K562 (cell line): Measurements from ENCODE around the gene AKAP13. TPM values are rescaled to one million over a fixed set of nuclear protein-coding genes. Genes with fewer than 3 reads are reported as not detected.

ENCODE experiments used
- ATAC-seq: fragments of 200-7000 bp; cut with Tn5 transposase; 3 replicates; pipeline ENCODE4 v1.9.1; 2020; ENCODE audit warnings: moderate library complexity
- BruUV-seq: library from RNA; stranded (reverse); fragments of 400-500 nt; replicated peaks from 2 replicates; lab custom pipeline; 2021; lab: Mats Ljungman, UMichigan
- CTCF ChIA-PET: fragments of 300-600 bp; formaldehyde crosslinking; extraction: SDS; loops from one replicate; lab custom pipeline; 2021; ENCODE audit warnings: low intra/inter-chr PET ratio; lab: Yijun Ruan, JAX
- POLR2A ChIA-PET: fragments of 300-600, 350-650 bp; sonication (Branson Sonifier 250); formaldehyde crosslinking; extraction: SDS; loops from one replicate; lab custom pipeline; 2021; ENCODE audit warnings: antibody characterized with exemption, inconsistent platforms; lab: Yijun Ruan, JAX
- DNase-seq, 4 experiments: peaks; one replicate each; pipeline versions ENCODE4 v3.0.0 to v3.0.0-alpha.2; 2011 to 2018; ENCODE audit warnings: low spot score in 3 of 4, mixed read lengths in 3 of 4; ENCODE audit errors: extremely low read depth in 1 of 4
- FAIRE-seq: peaks from 2 replicates; lab custom pipeline; 2011; peaks lifted over from hg19 to GRCh38; lab: Jason Lieb, UNC
- H2AFZ ChIP-seq: 2 replicates; pipeline ENCODE4 v1.6.0; 2011; ENCODE audit warnings: low read depth, low read length, control low read depth, inconsistent platforms
- H3K27ac ChIP-seq: fragments of 200-600 bp; 3 replicates; pipeline ENCODE4 v1.8.0; 2011; ENCODE audit warnings: low read depth, mild to moderate bottlenecking, control low read depth, inconsistent platforms, low read length, moderate library complexity, mixed read lengths; ENCODE audit errors: extremely low read depth
- H3K27me3 ChIP-seq, 2 experiments: fragments of 300-600 bp in 1 of 2; 2 replicates in 1 of 2; 3 replicates in 1 of 2; pipeline versions ENCODE4 v1.6.0 to v1.8.0; 2011; ENCODE audit warnings: inconsistent platforms in 2 of 2, low read length in 2 of 2, mild to moderate bottlenecking in 1 of 2, mixed read lengths in 1 of 2, moderate library complexity in 1 of 2; ENCODE audit not compliant: control insufficient read depth in 2 of 2, insufficient read depth in 2 of 2
- H3K36me3 ChIP-seq: fragments of 300-600 bp; 3 replicates; pipeline ENCODE4 v1.8.0; 2011; ENCODE audit warnings: mild to moderate bottlenecking, low read length, inconsistent platforms; ENCODE audit not compliant: control insufficient read depth, insufficient read depth
- H3K4me1 ChIP-seq, 2 experiments: fragments of 200-600 bp in 1 of 2; replicated peaks in 1 of 2; 2 replicates in 1 of 2; 3 replicates in 1 of 2; pipeline versions ENCODE4 v1.5.1 to v1.8.0; 2011; ENCODE audit warnings: inconsistent platforms in 2 of 2, low read length in 2 of 2, mild to moderate bottlenecking in 1 of 2, mixed read lengths in 1 of 2, moderate library complexity in 1 of 2; ENCODE audit not compliant: control insufficient read depth in 2 of 2, insufficient read depth in 2 of 2
- H3K4me2 ChIP-seq: 2 replicates; pipeline ENCODE4 v1.6.1; 2011; ENCODE audit warnings: low read length, control low read depth, inconsistent platforms, mixed read lengths; ENCODE audit not compliant: insufficient read depth
- H3K4me3 ChIP-seq: fragments of 200-600 bp; sonication (generic), shearing (Covaris generic); 2 replicates; pipeline ENCODE4 v1.5.1; 2016; ENCODE audit warnings: control low read depth, inconsistent platforms
- H3K79me2 ChIP-seq: fragments of 200-600 bp; 3 replicates; pipeline ENCODE4 v1.8.0; 2011; ENCODE audit warnings: low read length, inconsistent platforms; ENCODE audit not compliant: control insufficient read depth, insufficient read depth
- H3K9ac ChIP-seq, 2 experiments: 2 replicates each; pipeline versions ENCODE4 v1.6.0 to v1.6.1; 2011; ENCODE audit warnings: low read depth in 2 of 2, low read length in 2 of 2, control low read depth in 1 of 2, inconsistent platforms in 1 of 2, mild to moderate bottlenecking in 1 of 2, mixed read lengths in 1 of 2; ENCODE audit not compliant: insufficient read depth in 1 of 2
- H3K9me1 ChIP-seq: one replicate; pipeline ENCODE4 v1.6.0; 2011; ENCODE audit warnings: inconsistent platforms, mild to moderate bottlenecking, low read length, moderate library complexity; ENCODE audit not compliant: control insufficient read depth, insufficient read depth
- H3K9me3 ChIP-seq: replicated peaks from 2 replicates; pipeline ENCODE4 v1.5.1; 2011; ENCODE audit warnings: low read depth, low read length, inconsistent platforms; ENCODE audit not compliant: control insufficient read depth, insufficient read depth
- H4K20me1 ChIP-seq: replicated peaks from 2 replicates; pipeline ENCODE4 v1.6.1; 2011; ENCODE audit warnings: low read length, inconsistent platforms, mixed read lengths; ENCODE audit not compliant: control insufficient read depth, insufficient read depth
- FOXP4 ChIP-seq: sonication (generic); formaldehyde crosslinking; IDR thresholded peaks from 2 replicates; pipeline ENCODE4 v1.8.0; 2022; ENCODE audit warnings: mild to moderate bottlenecking, missing genetic modification reagents, borderline replicate concordance
- MEIS2 ChIP-seq: fragments of 450-650 bp; IDR thresholded peaks from 2 replicates; pipeline ENCODE4 v1.6.1; 2014; ENCODE audit warnings: mild to moderate bottlenecking; ENCODE audit not compliant: partially characterized antibody
- WGBS: fragments of 100-300 bp; shearing (Covaris generic); methylation state at CpG from one replicate; pipeline ENCODE4 v1.1.6; 2016; ENCODE audit warnings: low coverage, mixed read lengths; ENCODE audit not compliant: insufficient coverage; ENCODE audit errors: missing lambda C conversion rate; 5-methylcytosine and 5-hydroxymethylcytosine counted together
- in situ Hi-C: fragments of 300-500 bp; cut with MboI; formaldehyde crosslinking; loops from 4 replicates; pipeline ENCODE4 v1.15.0; 2018; ENCODE audit warnings: inconsistent platforms, mixed read lengths
- intact Hi-C: fragments of 100-400 bp; cut with micrococcal nuclease; formaldehyde crosslinking; loops from 2 replicates; pipeline ENCODE4 v1.14.2; 2022
- polyA plus RNA-seq, 8 experiments: library from polyadenylated mRNA; depleted of rRNA in 4 of 8; stranded (reverse) in 5 of 8; unstranded in 3 of 8; fragments of >200 nt; fragmentation: Nextera tagmentation in 2 of 8; fragmentation: Illumina TruSeq in 1 of 8; extraction: Ambion mirVana in 2 of 8; extraction: Trizol in 1 of 8; gene quantifications; 2 replicates each; pipeline versions ENCODE4 v1.2.1 to v1.2.3, GENCODE V29; 2011 to 2014; ENCODE audit warnings: inconsistent platforms in 1 of 8, missing spikeins in 1 of 8
- total RNA-seq, 7 experiments: library from RNA; depleted of rRNA in 6 of 7; stranded (reverse); fragments of >200 nt in 6 of 7; fragmentation: Illumina TruSeq in 2 of 7; extraction: Trizol in 2 of 7; gene quantifications; 2 replicates each; pipeline versions ENCODE4 v1.2.1 to v1.2.3, GENCODE V29; 2011 to 2021; ENCODE audit warnings: low replicate concordance in 1 of 7

AKAP13 gene
- total and polyA plus RNA-seq, 9 of the 15 experiments (the other 6 are each of a cell fraction or from before 2014, with no cell fraction given): 0.03 to 1.7 (median 0.42) TPM

- Histone ChIP-seq H3K27me3 (no peaks in the 10 kb centered on the region; a peak in 1 of 5 replicates), H3K36me3 (no peaks in the 10 kb centered on the region), H3K4me1 (no peaks in the 10 kb centered on the region), H3K9me1 (no peaks in the 10 kb centered on the region), H3K9me3 (no peaks in the 10 kb centered on the region), H3K4me3 (no peak overlapping the region), H3K79me2 (no peaks in the 10 kb centered on the region), H3K27ac (no peak overlapping the region), H3K4me2 (no peak overlapping the region), H2AFZ (no peak overlapping the region), H4K20me1 (no peaks in the 10 kb centered on the region), H3K9ac (no peak overlapping the region)
- DNase-seq (no peak), FAIRE-seq (no peak), ATAC-seq (no peak)
- TF ChIP-seq FOXP4 (CRISPR knock-in tag) (no peak), MEIS2 (no peak)
- intact Hi-C loops: loop anchor here (10.0 kb wide), 1 partner anchor 239 kb away; no protein-coding TSS in a partner anchor
- in situ Hi-C loops: no loop called here
- POLR2A ChIA-PET: interaction anchor here (0.8 kb wide), 1 partner anchor 14 kb away, joined by 3 read pairs; no protein-coding TSS in a partner anchor
- no TSS peak for BruUV-seq
- 0% methylated on average over 10 of the region's 10 CpGs for WGBS
- CTCF ChIA-PET: no interaction called here
Measured at GRCh38 chr15:85723960-85724945, 343.9 kb downstream of the AKAP13 start.
